ENCODE data around the gene TMEM18. TPM values are rescaled to one million over a fixed set of nuclear protein-coding genes. Genes with fewer than 3 reads are reported as not detected.

Gene TMEM18
- total and polyA plus RNA-seq, 2 of the 13 experiments (the other 11 are each of a cell fraction or from before 2014, with no cell fraction given): 45.9 to 49.4 TPM

- BruUV-seq (replicated peaks): no TSS peak
- Histone ChIP-seq H3K79me2 (ENCODE audit: insufficient read depth, low read length) (peaks cover 34% of the 10 kb centered on the region), H3K36me3 (replicated peaks in 1 of 2; ENCODE audit: control insufficient read depth in 1 of 2, insufficient read depth in 2 of 2, low read length in 2 of 2) (peaks cover 11 to 34% of the 10 kb centered on the region in 2 experiments; a peak in 3 of 5 replicates), H3K9me3 (ENCODE audit: low read length) (no peaks in the 10 kb centered on the region), H3K27ac (ENCODE audit: extremely low read length, insufficient read depth, low read length) (peak overlapping the region; percentile 100), H4K20me1 (ENCODE audit: insufficient read depth, low read length) (no peaks in the 10 kb centered on the region; the same call in 1 of the 2 replicates), H3K4me2 (ENCODE audit: low read depth, low read length) (peak overlapping the region; percentile 89), H3K9ac (ENCODE audit: insufficient read depth, low read depth, low read length) (peak overlapping the region; percentile 67), H3K4me3 (replicated peaks in 1 of 3; ENCODE audit: insufficient read depth in 1 of 3, low read depth in 2 of 3, low read length in 3 of 3) (peak overlapping the region; percentile 70 to 97 (median 91)), H3K4me1 (ENCODE audit: insufficient read depth, low read length) (peaks cover 25% of the 10 kb centered on the region), H2AFZ (ENCODE audit: low read length) (no peak overlapping the region), H3K27me3 (ENCODE audit: control insufficient read depth in 1 of 2, insufficient read depth in 2 of 2, low read length in 2 of 2) (no peaks in the 10 kb centered on the region; a peak in 1 of 5 replicates)
- ChIA-PET CTCF (ENCODE audit: low intra/inter-chr PET ratio, low total read pairs) (no interaction called here), POLR2A (interaction anchor here (0.6 to 1.5 kb wide), 7 partner anchors 9 to 501 kb away, joined by 3 to 13 read pairs (median 4); no protein-coding TSS in a partner anchor)
- intact Hi-C loops (cut with micrococcal nuclease; ENCODE audit: unreplicated experiment) (loop anchor here (1.0 kb wide), 1 partner anchor 64 kb away; no protein-coding TSS in a partner anchor), in situ Hi-C loops (cut with HindIII; ENCODE audit: extremely low pct_ligation_motif_present, low pct_unique_long_range_greater_than_20kb) (no loop called here)
- peak; percentile 73 for FAIRE-seq
- ATAC-seq: peak; percentile 93
- DNase-seq (ENCODE audit: low spot score): peak; percentile 95
- 3% methylated on average over 17 of the region's 46 CpGs for WGBS (ENCODE audit: low lambda C conversion rate)
- TF ChIP-seq, protein P1, sequence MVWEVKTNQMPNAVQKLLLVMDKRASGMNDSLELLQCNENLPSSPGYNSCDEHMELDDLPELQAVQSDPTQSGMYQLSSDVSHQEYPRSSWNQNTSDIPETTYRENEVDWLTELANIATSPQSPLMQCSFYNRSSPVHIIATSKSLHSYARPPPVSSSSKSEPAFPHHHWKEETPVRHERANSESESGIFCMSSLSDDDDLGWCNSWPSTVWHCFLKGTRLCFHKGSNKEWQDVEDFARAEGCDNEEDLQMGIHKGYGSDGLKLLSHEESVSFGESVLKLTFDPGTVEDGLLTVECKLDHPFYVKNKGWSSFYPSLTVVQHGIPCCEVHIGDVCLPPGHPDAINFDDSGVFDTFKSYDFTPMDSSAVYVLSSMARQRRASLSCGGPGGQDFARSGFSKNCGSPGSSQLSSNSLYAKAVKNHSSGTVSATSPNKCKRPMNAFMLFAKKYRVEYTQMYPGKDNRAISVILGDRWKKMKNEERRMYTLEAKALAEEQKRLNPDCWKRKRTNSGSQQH (CRISPR knock-in tag; IDR thresholded peaks at IDR 0.05; ENCODE audit: low read depth): peak; percentile 65; the same call in 1 of the 2 replicates
- peak; percentile 10; the same call in 1 of the 2 replicates for TF ChIP-seq ZNF451 (CRISPR knock-in tag; IDR thresholded peaks at IDR 0.05)
- TF ChIP-seq NCOA2 (CRISPR knock-in tag; IDR thresholded peaks at IDR 0.05): no peak
- 0 out of 2 replicates have a peak, but pooled peaks have one; percentile 29 for TF ChIP-seq E2F2 (CRISPR knock-in tag; IDR thresholded peaks at IDR 0.05; ENCODE audit: borderline replicate concordance)
- TF ChIP-seq HNRNPK (IDR thresholded peaks at IDR 0.05; ENCODE audit: low read depth, low read length, poor library complexity, severe bottlenecking): peak; percentile 79
- no peak for TF ChIP-seq TMF1 (CRISPR knock-in tag; IDR thresholded peaks at IDR 0.05; ENCODE audit: low read depth)
- TF ChIP-seq NCOA5 (CRISPR knock-in tag; IDR thresholded peaks at IDR 0.05): no peak
- TF ChIP-seq E2F5 (CRISPR knock-in tag; conservative IDR thresholded peaks at IDR 0.05): 0 out of 2 replicates have a peak, but pooled peaks have one; percentile 37
- no peak; the same call in 1 of the 2 replicates for TF ChIP-seq ZNF670 (CRISPR knock-in tag; IDR thresholded peaks at IDR 0.05; ENCODE audit: borderline replicate concordance)
- peak; percentile 26; the same call in 1 of the 2 replicates for TF ChIP-seq CREB1 (IDR thresholded peaks at IDR 0.05)
- no peak for TF ChIP-seq CREB1 (CRISPR knock-in tag; IDR thresholded peaks at IDR 0.05)
- TF ChIP-seq SP2 (CRISPR knock-in tag; IDR thresholded peaks at IDR 0.05): peak; percentile 39; the same call in 1 of the 2 replicates
- no peak for TF ChIP-seq ZNF235 (CRISPR knock-in tag; IDR thresholded peaks at IDR 0.05; ENCODE audit: borderline replicate concordance)
- no peak for TF ChIP-seq ZNF564 (CRISPR knock-in tag; IDR thresholded peaks at IDR 0.05)
- TF ChIP-seq, protein P2, sequence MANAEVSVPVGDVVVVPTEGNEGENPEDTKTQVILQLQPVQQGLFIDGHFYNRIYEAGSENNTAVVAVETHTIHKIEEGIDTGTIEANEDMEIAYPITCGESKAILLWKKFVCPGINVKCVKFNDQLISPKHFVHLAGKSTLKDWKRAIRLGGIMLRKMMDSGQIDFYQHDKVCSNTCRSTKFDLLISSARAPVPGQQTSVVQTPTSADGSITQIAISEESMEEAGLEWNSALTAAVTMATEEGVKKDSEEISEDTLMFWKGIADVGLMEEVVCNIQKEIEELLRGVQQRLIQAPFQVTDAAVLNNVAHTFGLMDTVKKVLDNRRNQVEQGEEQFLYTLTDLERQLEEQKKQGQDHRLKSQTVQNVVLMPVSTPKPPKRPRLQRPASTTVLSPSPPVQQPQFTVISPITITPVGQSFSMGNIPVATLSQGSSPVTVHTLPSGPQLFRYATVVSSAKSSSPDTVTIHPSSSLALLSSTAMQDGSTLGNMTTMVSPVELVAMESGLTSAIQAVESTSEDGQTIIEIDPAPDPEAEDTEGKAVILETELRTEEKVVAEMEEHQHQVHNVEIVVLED (CRISPR knock-in tag; IDR thresholded peaks at IDR 0.05; ENCODE audit: borderline replicate concordance): peak; percentile 78
- TF ChIP-seq KLF13 (CRISPR knock-in tag; IDR thresholded peaks at IDR 0.05): peak; percentile 70; the same call in 1 of the 2 replicates
- TF ChIP-seq BCL6 (CRISPR knock-in tag; IDR thresholded peaks at IDR 0.05): 0 out of 2 replicates have a peak, but pooled peaks have one; percentile 42
- TF ChIP-seq ZNF468 (CRISPR knock-in tag; IDR thresholded peaks at IDR 0.05): no peak
These were observed 555 bp downstream of the TMEM18 start for GRCh38 chr2:676647-677055.

All from HepG2 (cell line).